Measurements from ENCODE around the gene POLR2L.

The POLR2L gene

DNA sequence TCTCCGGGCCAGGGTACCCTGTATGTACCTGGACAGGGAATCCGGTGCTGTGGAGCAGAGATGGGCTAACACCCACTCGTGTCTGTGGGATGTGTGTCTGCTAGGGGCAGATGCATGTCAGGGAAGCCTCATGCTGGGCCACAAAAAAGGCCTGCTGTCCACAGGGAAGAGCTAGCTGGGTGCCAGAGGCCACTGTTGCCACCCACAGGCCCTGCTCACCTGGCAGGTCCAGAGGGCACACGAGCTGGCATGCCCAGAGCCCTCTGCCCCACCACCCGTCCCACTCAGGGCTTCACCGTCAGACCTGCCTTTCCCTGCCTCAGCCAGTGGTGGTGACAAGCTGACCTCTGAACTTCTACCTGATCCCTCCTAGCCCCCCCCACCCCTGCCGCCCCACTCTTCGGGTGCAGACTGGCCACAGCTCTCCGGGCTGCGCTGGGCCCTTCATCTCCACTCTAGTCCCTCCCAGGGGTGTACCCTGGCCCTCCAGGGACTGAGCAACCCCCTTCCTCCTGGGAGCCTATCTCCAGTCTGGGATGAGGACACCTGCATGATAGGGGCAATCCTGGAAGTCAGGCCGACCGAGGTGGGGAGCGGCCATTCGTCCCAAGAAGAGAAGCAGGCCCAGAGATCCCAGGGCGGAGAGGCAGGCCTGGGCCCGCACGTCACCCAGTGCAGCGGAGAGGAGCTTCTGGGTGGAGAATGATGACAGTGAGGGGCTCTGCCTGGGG lies 45.6 kb downstream of the POLR2L start:
- peak overlapping the region; percentile 92 for H3K4me3 ChIP-seq (ENCODE audit: low read depth, low read length)
- DNase-seq (ENCODE audit: low read depth) = no peak
- TF ChIP-seq, protein P1, sequence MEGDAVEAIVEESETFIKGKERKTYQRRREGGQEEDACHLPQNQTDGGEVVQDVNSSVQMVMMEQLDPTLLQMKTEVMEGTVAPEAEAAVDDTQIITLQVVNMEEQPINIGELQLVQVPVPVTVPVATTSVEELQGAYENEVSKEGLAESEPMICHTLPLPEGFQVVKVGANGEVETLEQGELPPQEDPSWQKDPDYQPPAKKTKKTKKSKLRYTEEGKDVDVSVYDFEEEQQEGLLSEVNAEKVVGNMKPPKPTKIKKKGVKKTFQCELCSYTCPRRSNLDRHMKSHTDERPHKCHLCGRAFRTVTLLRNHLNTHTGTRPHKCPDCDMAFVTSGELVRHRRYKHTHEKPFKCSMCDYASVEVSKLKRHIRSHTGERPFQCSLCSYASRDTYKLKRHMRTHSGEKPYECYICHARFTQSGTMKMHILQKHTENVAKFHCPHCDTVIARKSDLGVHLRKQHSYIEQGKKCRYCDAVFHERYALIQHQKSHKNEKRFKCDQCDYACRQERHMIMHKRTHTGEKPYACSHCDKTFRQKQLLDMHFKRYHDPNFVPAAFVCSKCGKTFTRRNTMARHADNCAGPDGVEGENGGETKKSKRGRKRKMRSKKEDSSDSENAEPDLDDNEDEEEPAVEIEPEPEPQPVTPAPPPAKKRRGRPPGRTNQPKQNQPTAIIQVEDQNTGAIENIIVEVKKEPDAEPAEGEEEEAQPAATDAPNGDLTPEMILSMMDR (IDR thresholded peaks at IDR 0.05; ENCODE audit: insufficient read depth, low read depth, low read length, missing control alignments) = no peak

DNA sequence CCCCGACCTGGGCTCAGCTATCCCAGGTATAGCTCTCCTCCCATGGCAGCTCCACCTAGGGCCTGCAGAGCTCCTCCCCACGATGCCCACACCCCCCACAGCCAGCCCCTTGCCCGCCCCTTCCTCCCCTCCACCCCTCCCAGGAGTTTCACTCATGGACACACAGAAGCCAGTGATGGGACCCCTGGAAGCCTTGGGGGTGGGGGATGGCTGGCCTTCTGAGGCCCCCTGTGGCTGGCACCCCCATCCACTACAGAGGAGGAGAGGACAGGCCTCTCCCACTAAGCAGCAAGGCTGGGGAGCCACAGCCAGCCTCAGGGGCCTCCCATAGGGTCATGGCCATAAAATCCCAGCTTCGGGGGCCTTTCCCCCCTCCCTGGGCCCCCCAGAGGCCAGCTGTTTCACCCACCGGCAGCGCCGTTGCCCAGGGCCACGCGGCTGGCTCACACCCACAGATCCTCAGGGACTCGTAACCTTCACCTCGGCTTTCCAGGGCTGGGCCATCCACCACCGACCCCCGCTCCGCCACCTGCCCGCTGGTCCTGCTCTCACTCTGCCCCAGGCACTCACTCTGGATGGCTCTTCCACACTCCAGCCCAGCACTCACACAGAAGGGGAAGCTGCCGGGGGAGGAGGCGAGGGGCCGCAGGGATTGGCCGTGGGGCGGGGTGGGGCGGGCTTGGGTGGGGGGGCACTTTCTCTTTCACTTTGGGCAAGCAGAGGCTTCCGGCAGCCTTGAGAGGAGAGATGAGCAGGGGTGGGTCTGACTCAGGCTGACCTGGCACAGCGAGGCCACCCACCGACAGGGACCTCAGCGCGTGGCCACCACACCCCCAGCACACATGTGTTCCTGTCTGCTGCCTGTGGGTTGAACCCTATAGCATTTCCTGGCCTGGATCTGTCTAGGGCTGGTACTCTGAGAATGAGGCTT lies 46.4 kb downstream of the POLR2L start:
- TF ChIP-seq, protein P1 (IDR thresholded peaks at IDR 0.05; ENCODE audit: insufficient read depth, low read depth, low read length, missing control alignments) = no peak
- H3K4me3 ChIP-seq (ENCODE audit: low read depth, low read length) = peak overlapping the region; percentile 92
- peak; percentile 86 for DNase-seq (ENCODE audit: low read depth)

DNA sequence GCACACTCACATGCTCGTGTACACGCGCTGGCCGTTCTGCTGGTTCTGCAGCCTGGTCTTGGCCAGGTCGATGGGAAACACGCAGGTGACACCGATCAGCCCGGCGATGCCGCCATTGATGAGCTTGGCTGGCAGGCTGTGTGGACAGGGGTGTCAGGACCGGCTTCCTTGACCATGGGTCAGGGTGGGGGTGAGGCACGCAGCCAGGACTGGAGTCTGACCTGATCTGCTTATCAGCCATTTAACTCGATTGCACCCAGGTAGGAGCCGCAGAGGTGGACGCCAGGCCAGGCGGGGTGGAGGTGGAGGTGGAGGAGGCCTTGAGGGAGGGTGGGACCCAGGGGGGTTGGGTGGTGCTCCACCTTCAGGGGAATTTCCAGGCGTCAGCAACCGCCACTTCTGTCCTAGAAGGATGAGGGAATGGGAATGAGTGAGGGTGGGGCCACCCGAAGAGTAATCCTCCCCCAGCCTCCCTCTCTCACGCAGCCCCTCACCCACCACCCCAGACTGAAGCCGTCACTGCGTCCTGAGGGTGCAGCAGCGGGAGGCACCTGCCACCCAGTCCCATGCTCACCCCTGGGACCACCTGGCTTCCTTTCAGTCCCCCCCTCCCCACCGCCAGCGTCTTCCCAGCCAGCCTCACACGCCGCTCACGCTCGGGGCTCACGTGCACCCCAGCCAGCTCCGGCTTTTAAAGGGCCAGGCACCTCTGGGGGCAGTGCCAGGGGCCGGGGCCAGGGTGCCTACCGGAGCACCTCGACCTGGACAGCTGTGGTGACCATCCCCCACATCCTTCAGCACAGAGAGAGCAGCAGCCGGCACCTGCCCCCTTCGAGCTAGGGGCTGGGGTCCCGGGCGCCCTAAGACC lies 47.3 kb downstream of the POLR2L start:
- DNase-seq (ENCODE audit: low read depth) = peak; percentile 41
- TF ChIP-seq, protein P1 (IDR thresholded peaks at IDR 0.05; ENCODE audit: insufficient read depth, low read depth, low read length, missing control alignments) = no peak
- peak overlapping the region; percentile 92 for H3K4me3 ChIP-seq (ENCODE audit: low read depth, low read length)

DNA sequence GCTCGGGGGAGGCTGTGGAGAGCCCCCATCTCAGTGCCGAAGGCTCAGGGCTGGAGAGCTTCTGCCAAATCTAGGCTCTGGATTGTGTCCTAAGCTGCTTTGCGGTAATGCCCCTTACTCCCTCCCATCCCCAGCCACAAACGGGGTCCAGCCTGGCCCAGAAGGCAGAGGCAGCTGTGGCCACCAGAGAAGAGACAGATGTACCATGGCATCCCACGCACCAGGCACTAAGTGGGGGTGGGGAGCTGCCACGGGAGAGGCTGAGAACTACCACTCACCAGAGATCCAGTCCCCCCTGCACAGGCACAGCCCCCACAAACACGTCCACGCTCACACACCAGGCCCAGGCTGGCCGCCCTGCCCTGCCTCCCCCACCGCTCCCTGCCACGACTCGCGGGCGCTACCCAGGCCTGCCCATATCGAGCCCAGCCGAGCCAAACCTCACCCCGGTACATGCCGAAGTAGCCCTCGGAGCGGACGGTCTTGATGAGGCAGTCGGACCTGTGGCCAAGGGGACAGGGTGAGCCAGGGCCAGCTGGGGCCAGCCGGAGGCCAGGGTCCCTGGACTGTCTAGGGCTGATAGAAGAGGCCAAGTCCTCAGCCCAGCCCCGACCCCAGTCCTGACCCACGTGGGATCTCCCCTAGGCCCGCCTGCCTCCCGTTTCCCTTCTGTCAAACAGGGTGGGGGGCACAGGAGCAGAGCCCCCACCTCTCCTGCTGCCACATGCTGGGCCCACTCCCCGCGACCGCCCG lies 48.1 kb downstream of the POLR2L start:
- TF ChIP-seq, protein P1 (IDR thresholded peaks at IDR 0.05; ENCODE audit: insufficient read depth, low read depth, low read length, missing control alignments) = no peak
- H3K4me3 ChIP-seq (ENCODE audit: low read depth, low read length) = no peak overlapping the region

DNA sequence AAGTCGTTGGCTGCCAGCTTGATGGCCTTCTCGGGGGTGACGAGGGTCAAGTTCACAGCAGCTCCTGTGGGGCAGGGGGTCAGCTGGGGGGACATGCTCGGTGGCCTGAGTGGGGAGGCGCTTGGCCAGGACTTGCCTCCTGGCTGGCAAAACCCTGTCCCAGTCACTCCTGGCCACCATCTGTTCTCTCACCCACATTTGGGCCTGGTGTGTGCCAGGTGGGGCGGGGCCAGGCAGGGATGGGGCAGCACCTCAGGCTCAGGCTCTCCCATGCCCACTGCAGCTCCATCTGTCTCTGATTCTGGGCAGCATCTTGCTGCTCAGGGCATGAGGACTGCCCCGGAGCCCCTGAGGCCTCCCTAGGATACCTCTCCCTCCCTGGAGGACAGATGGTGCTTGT lies 48.8 kb downstream of the POLR2L start:
- DNase-seq (ENCODE audit: low read depth) = no peak
- TF ChIP-seq, protein P1 (IDR thresholded peaks at IDR 0.05; ENCODE audit: insufficient read depth, low read depth, low read length, missing control alignments) = no peak
- H3K4me3 ChIP-seq (ENCODE audit: low read depth, low read length) = no peak overlapping the region

More for the DNA sequence above, 48.1 kb downstream of the POLR2L start:
- DNase-seq (ENCODE audit: low read depth) = no peak

DNA sequence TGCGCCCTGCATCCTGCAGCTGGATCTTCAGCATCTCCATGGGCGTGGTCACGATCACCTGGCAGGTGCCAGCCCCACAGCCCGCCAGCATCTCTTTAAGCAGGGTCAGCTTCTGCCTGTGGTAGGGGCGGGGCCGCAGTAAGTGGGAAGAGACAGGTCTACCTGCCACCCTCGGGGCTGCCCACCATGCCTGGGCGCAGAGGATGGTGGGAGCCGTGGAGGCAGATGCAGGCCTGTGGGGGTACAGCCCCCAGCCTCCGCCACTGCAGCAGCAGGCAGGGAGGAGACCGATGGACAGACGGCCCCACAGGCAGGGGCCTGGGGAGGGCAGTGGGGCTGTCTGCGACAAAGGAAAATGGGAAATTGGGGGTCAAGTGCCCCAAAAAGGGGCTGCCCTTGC lies 49.5 kb downstream of the POLR2L start:
- no peak for DNase-seq (ENCODE audit: low read depth)
- no peak overlapping the region for H3K4me3 ChIP-seq (ENCODE audit: low read depth, low read length)
- TF ChIP-seq, protein P1 (IDR thresholded peaks at IDR 0.05; ENCODE audit: insufficient read depth, low read depth, low read length, missing control alignments) = no peak
